GM12892 (cell line): Measurements from ENCODE around the gene CXXC1.

ENCODE experiments used
- POLR2A ChIP-seq: IDR thresholded peaks from 2 replicates; pipeline ENCODE4 v1.6.1; 2011; ENCODE audit warnings: low read depth, low read length, control low read depth
- POLR2AphosphoS5 ChIP-seq: IDR thresholded peaks from 2 replicates; pipeline ENCODE4 v1.6.1; 2011; ENCODE audit warnings: low read depth, low read length, control low read depth

- TF ChIP-seq POLR2AphosphoS5 (no peak), POLR2A (no peak)
These were observed 47.2 kb upstream of the CXXC1 start for GRCh38 chr18:50334546-50335152.
